ENCODE data around the gene RPL41.
"Not testable (repeated sequence)": the region's sequence is repeated elsewhere in the genome, so short reads cannot be mapped to it uniquely, and the experiment has no call there.

The RPL41 gene
- 63.9 to 139 (median 111) reads per million in 17 experiments for total RNA-seq

- peak; percentile 97 to 98 (median 98) for DNase-seq
Observed at GRCh38 chr12:56116267-56117081, at the start of gene RPL41. Gene RPL41, plus strand, starts transcription at chr12:56116633.

- DNase-seq, result no peak
Observed at GRCh38 chr12:56071648-56072047, 44.8 kb upstream of the RPL41 start.

- DNase-seq, result no peak
Observed at GRCh38 chr12:56074396-56074795, 42.0 kb upstream of the RPL41 start.

- DNase-seq, result not testable (repeated sequence)
Observed at GRCh38 chr12:56077966-56078365, 38.5 kb upstream of the RPL41 start.

- no peak for DNase-seq
Observed at GRCh38 chr12:56078427-56078826, 38.0 kb upstream of the RPL41 start.

GRCh38 chr12:56078931-56079722 lies 37.3 kb upstream of the RPL41 start:
- DNase-seq, result peak; percentile 83 to 93 (median 88)

- DNase-seq, result peak; percentile 65 to 83 (median 69)
Observed at GRCh38 chr12:56079723-56080555, 36.5 kb upstream of the RPL41 start, which contains the start of gene ERBB3. Gene ERBB3, plus strand, starts transcription at chr12:56080165. Its CDS starts 136 bp downstream, at chr12:56080301.

GRCh38 chr12:56080556-56081138 lies 35.8 kb upstream of the RPL41 start:
- DNase-seq, result no peak

GRCh38 chr12:56081393-56082347 lies 34.8 kb upstream of the RPL41 start:
- DNase-seq, result no peak

- no peak for DNase-seq
Observed at GRCh38 chr12:56082382-56082781, 34.1 kb upstream of the RPL41 start.

- DNase-seq, result no peak
Observed at GRCh38 chr12:56082967-56083366, 33.5 kb upstream of the RPL41 start.

- DNase-seq, result peak; percentile 45 to 76 (median 58)
Observed at GRCh38 chr12:56084958-56085543, 31.4 kb upstream of the RPL41 start.

GRCh38 chr12:56086096-56086495 lies 30.3 kb upstream of the RPL41 start:
- DNase-seq, result no peak

- DNase-seq, result no peak
Observed at GRCh38 chr12:56086608-56087007, 29.8 kb upstream of the RPL41 start.

- DNase-seq, result peak; percentile 52 to 82 (median 68)
Observed at GRCh38 chr12:56087220-56087619, 29.2 kb upstream of the RPL41 start.

- no peak for DNase-seq
Observed at GRCh38 chr12:56097738-56098137, 18.7 kb upstream of the RPL41 start.

- DNase-seq, result no peak
Observed at GRCh38 chr12:56098592-56098991, 17.8 kb upstream of the RPL41 start.

GRCh38 chr12:56099787-56100186 lies 16.6 kb upstream of the RPL41 start:
- DNase-seq, result no peak

GRCh38 chr12:56101045-56101444 lies 15.4 kb upstream of the RPL41 start:
- DNase-seq, result no peak

- no peak for DNase-seq
Observed at GRCh38 chr12:56102683-56103065, 13.8 kb upstream of the RPL41 start.

Data from suppressor macrophage (primary cell).